Measurements from ENCODE around the gene IFI16. TPM values are rescaled to one million over a fixed set of nuclear protein-coding genes. Genes with fewer than 3 reads are reported as not detected.

IFI16 gene
- total RNA-seq, 1 donor from 2014 or later, result 8.9 TPM

DNA sequence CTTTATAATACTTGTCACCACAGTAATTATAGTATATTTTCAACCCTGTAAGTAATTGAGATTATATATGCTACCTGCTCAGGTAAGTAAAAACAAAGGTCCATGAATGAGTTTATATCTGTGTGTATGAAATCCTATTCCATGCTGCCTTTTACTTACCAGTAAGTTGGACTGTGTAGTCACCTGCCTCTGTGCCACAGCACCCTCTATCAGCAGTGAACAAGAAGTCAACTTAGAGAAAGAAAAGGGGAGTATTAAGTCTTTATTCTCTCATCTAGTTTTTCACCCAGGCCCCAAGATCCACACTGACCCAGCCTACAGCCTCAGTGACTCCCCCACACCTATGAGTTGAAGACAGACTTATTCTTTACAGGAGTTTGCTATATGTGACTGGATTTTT is 36.9 kb upstream of the IFI16 start:
- Mint-ChIP-seq H3K27ac (no peak overlapping the region), H3K27me3 (no peaks in the 10 kb centered on the region), H3K36me3 (ENCODE audit: insufficient read depth) (no peaks in the 10 kb centered on the region), H3K4me1 (ENCODE audit: low read depth) (no peaks in the 10 kb centered on the region), H3K9me3 (ENCODE audit: low read depth) (no peaks in the 10 kb centered on the region), H3K4me3 (ENCODE audit: low read depth) (no peak overlapping the region)
- no peak for DNase-seq (ENCODE audit: low spot score, unreplicated experiment)
- TF ChIP-seq, protein P1, sequence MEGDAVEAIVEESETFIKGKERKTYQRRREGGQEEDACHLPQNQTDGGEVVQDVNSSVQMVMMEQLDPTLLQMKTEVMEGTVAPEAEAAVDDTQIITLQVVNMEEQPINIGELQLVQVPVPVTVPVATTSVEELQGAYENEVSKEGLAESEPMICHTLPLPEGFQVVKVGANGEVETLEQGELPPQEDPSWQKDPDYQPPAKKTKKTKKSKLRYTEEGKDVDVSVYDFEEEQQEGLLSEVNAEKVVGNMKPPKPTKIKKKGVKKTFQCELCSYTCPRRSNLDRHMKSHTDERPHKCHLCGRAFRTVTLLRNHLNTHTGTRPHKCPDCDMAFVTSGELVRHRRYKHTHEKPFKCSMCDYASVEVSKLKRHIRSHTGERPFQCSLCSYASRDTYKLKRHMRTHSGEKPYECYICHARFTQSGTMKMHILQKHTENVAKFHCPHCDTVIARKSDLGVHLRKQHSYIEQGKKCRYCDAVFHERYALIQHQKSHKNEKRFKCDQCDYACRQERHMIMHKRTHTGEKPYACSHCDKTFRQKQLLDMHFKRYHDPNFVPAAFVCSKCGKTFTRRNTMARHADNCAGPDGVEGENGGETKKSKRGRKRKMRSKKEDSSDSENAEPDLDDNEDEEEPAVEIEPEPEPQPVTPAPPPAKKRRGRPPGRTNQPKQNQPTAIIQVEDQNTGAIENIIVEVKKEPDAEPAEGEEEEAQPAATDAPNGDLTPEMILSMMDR (IDR thresholded peaks at IDR 0.05; ENCODE audit: unreplicated experiment), result peak; percentile 18

- Mint-ChIP-seq H3K27ac (no peak overlapping the region), H3K36me3 (ENCODE audit: insufficient read depth) (no peaks in the 10 kb centered on the region), H3K27me3 (no peaks in the 10 kb centered on the region), H3K4me3 (ENCODE audit: low read depth) (no peak overlapping the region), H3K4me1 (ENCODE audit: low read depth) (no peaks in the 10 kb centered on the region), H3K9me3 (ENCODE audit: low read depth) (peaks cover 5% of the 10 kb centered on the region)
- DNase-seq (ENCODE audit: low spot score, unreplicated experiment), result no peak
- TF ChIP-seq, protein P1 (IDR thresholded peaks at IDR 0.05; ENCODE audit: unreplicated experiment), result no peak
Observed at GRCh38 chr1:158976219-158976618, 33.5 kb upstream of the IFI16 start.

- TF ChIP-seq, protein P1 (IDR thresholded peaks at IDR 0.05; ENCODE audit: unreplicated experiment), result no peak
- H3K9me3 Mint-ChIP-seq (ENCODE audit: low read depth), result peaks cover 13% of the 10 kb centered on the region
- H3K4me3 Mint-ChIP-seq (ENCODE audit: low read depth), result no peak overlapping the region
- no peaks in the 10 kb centered on the region for H3K4me1 Mint-ChIP-seq (ENCODE audit: low read depth)
- no peaks in the 10 kb centered on the region for H3K36me3 Mint-ChIP-seq (ENCODE audit: insufficient read depth)
- DNase-seq (ENCODE audit: low spot score, unreplicated experiment), result no peak
- no peak overlapping the region for H3K27ac Mint-ChIP-seq
- H3K27me3 Mint-ChIP-seq, result no peaks in the 10 kb centered on the region
Observed at GRCh38 chr1:158978730-158979129, 31.0 kb upstream of the IFI16 start.

DNA sequence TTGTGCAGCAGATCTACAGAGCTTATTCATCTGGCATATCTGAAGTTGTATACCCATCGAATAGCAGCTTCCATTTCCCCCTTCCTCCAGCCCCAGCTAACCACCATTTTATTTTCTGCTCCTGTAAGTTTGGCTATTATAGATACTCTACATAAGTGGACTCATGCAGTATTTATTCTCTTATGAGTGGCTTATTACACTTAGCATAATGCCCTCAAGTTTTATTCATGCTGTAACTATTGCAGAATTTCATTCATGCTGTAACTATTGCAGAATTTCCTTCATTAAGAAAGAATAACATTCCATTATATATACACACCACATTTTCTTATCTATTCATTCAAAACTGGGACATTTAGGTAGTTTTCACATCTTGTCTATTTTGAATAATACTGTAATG is 30.5 kb upstream of the IFI16 start:
- Mint-ChIP-seq H3K27ac (no peak overlapping the region), H3K4me1 (ENCODE audit: low read depth) (no peaks in the 10 kb centered on the region), H3K27me3 (no peaks in the 10 kb centered on the region), H3K9me3 (ENCODE audit: low read depth) (peaks cover 13% of the 10 kb centered on the region), H3K36me3 (ENCODE audit: insufficient read depth) (no peaks in the 10 kb centered on the region), H3K4me3 (ENCODE audit: low read depth) (no peak overlapping the region)
- DNase-seq (ENCODE audit: low spot score, unreplicated experiment), result no peak
- TF ChIP-seq, protein P1 (IDR thresholded peaks at IDR 0.05; ENCODE audit: unreplicated experiment), result no peak

- DNase-seq (ENCODE audit: low spot score, unreplicated experiment), result no peak
- no peaks in the 10 kb centered on the region for H3K27me3 Mint-ChIP-seq
- no peak overlapping the region for H3K4me3 Mint-ChIP-seq (ENCODE audit: low read depth)
- H3K9me3 Mint-ChIP-seq (ENCODE audit: low read depth), result peaks cover 15% of the 10 kb centered on the region
- no peak overlapping the region for H3K27ac Mint-ChIP-seq
- H3K4me1 Mint-ChIP-seq (ENCODE audit: low read depth), result no peaks in the 10 kb centered on the region
- H3K36me3 Mint-ChIP-seq (ENCODE audit: insufficient read depth), result no peaks in the 10 kb centered on the region
- TF ChIP-seq, protein P1 (IDR thresholded peaks at IDR 0.05; ENCODE audit: unreplicated experiment), result no peak
Observed at GRCh38 chr1:158983235-158983634, 26.5 kb upstream of the IFI16 start.
